Ishikawa (cell line): ENCODE measurements around the gene DMD.

Source experiments
- CEBPB ChIP-seq: IDR thresholded peaks from 2 replicates; pipeline ENCODE4 v1.6.1; 2012
- CREB1 ChIP-seq: IDR thresholded peaks from 2 replicates; pipeline ENCODE4 v1.6.1; 2012; ENCODE audit warnings: low read depth
- EGR1 ChIP-seq: IDR thresholded peaks from 2 replicates; pipeline ENCODE4 v1.6.1; 2012
- EP300 ChIP-seq: IDR thresholded peaks from 2 replicates; pipeline ENCODE4 v1.6.1; 2012; ENCODE audit warnings: borderline replicate concordance
- FOXM1 ChIP-seq: IDR thresholded peaks from 2 replicates; pipeline ENCODE4 v1.6.1; 2012; ENCODE audit warnings: low read depth, borderline replicate concordance
- NFIC ChIP-seq: IDR thresholded peaks from 2 replicates; pipeline ENCODE4 v1.6.1; 2012
- RAD21 ChIP-seq: IDR thresholded peaks from 2 replicates; pipeline ENCODE4 v1.6.1; 2012; ENCODE audit warnings: low read depth
- TAF1 ChIP-seq: IDR thresholded peaks from 2 replicates; pipeline ENCODE4 v1.6.1; 2012; ENCODE audit warnings: low read depth, mild to moderate bottlenecking
- TCF12 ChIP-seq: IDR thresholded peaks from 2 replicates; pipeline ENCODE4 v1.6.1; 2012; ENCODE audit warnings: low read depth
- TEAD4 ChIP-seq: IDR thresholded peaks from 2 replicates; pipeline ENCODE4 v1.6.1; 2012
- YY1 ChIP-seq: IDR thresholded peaks from 2 replicates; pipeline ENCODE4 v1.6.1; 2012; ENCODE audit warnings: low read depth
- ZBTB7A ChIP-seq: IDR thresholded peaks from 2 replicates; pipeline ENCODE4 v1.6.1; 2012; ENCODE audit warnings: low read depth
- TF ChIP-seq, protein P1 (sequence below): IDR thresholded peaks from 2 replicates; pipeline ENCODE4 v1.6.1; 2012
- TF ChIP-seq, protein P2 (sequence below): IDR thresholded peaks from 2 replicates; pipeline ENCODE4 v1.6.1; 2012
- TF ChIP-seq, protein P3 (sequence below): IDR thresholded peaks from 2 replicates; pipeline ENCODE4 v1.6.1; 2012; ENCODE audit warnings: low read depth, mild to moderate bottlenecking

Gene DMD

DNA sequence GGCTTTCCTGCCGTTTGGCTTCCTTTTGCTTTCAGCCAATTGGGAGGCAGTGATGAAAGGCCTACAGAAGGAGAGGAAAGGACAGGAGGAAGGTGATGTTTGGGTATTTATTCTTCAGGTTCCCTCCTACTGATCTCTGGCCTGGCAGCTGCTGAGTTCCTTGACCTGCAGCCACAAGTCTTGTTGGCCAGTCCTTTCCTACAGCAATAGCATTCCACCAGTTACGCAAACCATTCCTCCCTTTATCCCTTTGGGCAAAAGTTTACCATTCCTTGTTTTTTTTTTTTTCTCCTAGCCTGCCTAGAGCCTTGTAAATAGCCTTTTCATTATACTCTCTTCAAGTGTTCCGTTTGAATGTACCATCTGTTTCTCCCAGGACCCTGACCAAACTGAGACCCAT lies 1941.4 kb downstream of the DMD start:
- TF ChIP-seq RAD21 (no peak), TEAD4 (no peak), YY1 (no peak), NFIC (no peak), FOXM1 (no peak), EP300 (no peak), CREB1 (no peak), TCF12 (no peak), EGR1 (no peak), TAF1 (no peak), ZBTB7A (no peak), CEBPB (no peak)
- TF ChIP-seq, protein P1, sequence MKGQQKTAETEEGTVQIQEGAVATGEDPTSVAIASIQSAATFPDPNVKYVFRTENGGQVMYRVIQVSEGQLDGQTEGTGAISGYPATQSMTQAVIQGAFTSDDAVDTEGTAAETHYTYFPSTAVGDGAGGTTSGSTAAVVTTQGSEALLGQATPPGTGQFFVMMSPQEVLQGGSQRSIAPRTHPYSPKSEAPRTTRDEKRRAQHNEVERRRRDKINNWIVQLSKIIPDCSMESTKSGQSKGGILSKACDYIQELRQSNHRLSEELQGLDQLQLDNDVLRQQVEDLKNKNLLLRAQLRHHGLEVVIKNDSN = no peak
- TF ChIP-seq, protein P2, sequence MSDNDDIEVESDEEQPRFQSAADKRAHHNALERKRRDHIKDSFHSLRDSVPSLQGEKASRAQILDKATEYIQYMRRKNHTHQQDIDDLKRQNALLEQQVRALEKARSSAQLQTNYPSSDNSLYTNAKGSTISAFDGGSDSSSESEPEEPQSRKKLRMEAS = no peak
- TF ChIP-seq, protein P3, sequence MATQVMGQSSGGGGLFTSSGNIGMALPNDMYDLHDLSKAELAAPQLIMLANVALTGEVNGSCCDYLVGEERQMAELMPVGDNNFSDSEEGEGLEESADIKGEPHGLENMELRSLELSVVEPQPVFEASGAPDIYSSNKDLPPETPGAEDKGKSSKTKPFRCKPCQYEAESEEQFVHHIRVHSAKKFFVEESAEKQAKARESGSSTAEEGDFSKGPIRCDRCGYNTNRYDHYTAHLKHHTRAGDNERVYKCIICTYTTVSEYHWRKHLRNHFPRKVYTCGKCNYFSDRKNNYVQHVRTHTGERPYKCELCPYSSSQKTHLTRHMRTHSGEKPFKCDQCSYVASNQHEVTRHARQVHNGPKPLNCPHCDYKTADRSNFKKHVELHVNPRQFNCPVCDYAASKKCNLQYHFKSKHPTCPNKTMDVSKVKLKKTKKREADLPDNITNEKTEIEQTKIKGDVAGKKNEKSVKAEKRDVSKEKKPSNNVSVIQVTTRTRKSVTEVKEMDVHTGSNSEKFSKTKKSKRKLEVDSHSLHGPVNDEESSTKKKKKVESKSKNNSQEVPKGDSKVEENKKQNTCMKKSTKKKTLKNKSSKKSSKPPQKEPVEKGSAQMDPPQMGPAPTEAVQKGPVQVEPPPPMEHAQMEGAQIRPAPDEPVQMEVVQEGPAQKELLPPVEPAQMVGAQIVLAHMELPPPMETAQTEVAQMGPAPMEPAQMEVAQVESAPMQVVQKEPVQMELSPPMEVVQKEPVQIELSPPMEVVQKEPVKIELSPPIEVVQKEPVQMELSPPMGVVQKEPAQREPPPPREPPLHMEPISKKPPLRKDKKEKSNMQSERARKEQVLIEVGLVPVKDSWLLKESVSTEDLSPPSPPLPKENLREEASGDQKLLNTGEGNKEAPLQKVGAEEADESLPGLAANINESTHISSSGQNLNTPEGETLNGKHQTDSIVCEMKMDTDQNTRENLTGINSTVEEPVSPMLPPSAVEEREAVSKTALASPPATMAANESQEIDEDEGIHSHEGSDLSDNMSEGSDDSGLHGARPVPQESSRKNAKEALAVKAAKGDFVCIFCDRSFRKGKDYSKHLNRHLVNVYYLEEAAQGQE = no peak

DNA sequence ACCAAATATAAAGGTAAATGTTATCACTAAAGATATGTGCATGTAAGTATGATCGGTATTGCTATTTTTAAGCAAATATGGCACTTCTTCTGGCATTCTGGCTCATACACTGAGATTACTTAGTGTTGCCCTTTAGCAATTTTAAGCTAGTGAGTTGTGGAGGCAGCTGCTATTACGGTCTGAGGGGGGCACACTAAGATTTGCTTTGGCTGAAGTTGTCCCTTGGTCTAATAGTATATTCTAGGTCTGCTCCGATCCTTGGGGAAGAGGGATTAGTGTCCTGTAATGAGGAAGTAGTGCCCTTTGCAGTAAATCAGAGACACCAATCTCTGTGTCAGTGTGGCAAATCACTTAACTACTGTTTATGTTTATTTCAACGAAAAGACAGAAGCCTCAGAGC lies 1943.0 kb downstream of the DMD start:
- TF ChIP-seq, protein P2 = no peak
- TF ChIP-seq NFIC = no peak
- no peak for TF ChIP-seq TCF12
- no peak for TF ChIP-seq TAF1
- no peak for TF ChIP-seq EGR1
- TF ChIP-seq CREB1 = no peak
- no peak for TF ChIP-seq TEAD4
- TF ChIP-seq, protein P1 = no peak
- TF ChIP-seq CEBPB = no peak
- no peak for TF ChIP-seq EP300
- TF ChIP-seq, protein P3 = no peak
- no peak for TF ChIP-seq FOXM1
- no peak for TF ChIP-seq YY1

DNA sequence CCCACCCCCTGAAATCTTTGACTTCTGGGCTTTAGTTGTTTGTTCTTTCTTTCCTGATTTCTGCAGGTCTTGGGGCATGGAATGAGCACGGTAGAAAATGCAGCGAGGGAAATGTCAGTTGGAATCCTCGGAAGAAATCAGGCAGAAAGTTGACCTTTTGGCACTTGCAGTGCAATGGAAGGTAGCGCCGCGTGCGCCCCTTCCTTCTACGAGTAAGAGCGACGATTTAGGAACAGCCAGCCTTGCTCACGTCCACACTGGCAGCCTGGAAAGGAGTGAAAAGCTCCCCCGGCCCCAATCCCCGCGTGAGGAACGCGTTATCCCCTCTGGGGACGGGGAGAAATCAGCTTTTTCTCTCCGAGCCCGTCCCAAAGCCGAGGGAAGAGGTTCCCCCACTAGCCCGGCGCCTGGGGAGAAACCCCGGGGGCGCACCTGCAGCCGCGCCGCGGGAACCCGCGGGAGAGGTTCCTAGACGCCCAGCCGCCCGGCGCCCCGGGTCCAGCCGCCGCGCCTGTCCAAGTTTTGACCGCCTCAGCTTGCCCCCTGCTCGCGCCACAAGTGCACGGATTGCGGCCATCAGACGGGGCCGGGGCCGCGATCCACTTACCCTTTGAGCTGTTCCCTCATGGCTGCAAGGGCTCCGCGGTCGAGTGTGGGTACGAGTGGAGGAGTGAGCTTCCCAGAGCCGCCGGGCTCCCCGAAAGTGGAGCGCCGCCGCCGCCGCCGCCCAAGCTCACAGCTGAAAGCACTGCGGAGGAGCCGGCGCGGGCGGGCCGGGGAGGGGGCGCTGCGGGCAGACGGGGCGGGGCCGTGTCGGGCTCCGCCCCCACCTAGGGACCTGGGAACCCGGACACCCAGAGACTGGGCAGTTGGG lies 1944.9 kb downstream of the DMD start:
- TF ChIP-seq, protein P2 = no peak
- TF ChIP-seq YY1 = no peak
- TF ChIP-seq RAD21 = no peak
- no peak for TF ChIP-seq TCF12
- TF ChIP-seq, protein P1 = no peak
- no peak for TF ChIP-seq TAF1
- no peak for TF ChIP-seq EP300
- no peak for TF ChIP-seq TEAD4
- TF ChIP-seq, protein P3 = no peak
- TF ChIP-seq CREB1 = no peak
- no peak for TF ChIP-seq FOXM1
- TF ChIP-seq NFIC = no peak

DNA sequence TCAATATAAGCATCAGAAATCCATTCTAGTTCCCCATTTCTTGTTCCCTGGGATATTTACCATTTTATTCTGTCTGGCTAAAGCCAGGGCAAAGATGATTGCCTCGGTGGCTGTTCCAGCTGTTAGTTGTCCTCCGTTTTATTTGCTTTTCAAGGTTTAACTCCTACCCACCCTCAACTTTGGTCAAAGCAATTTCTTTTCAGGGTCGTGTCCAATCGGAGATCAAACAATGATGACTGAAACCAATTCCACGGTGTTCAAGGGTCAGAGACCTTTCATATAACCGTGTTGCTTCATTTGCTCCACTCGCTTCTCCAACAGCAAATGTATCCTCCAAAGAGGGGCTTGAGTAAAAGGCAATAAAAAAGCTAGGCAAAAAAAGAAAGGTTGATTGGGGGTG lies 1946.0 kb downstream of the DMD start:
- TF ChIP-seq CREB1 = no peak
- TF ChIP-seq, protein P3 = no peak
- no peak for TF ChIP-seq TCF12
- no peak for TF ChIP-seq CEBPB
- no peak for TF ChIP-seq FOXM1
- TF ChIP-seq RAD21 = no peak
- TF ChIP-seq YY1 = no peak
